Suprapubic skin (tissue), 4 donors: Measurements from ENCODE around the gene SPACA5. TPM values are rescaled to one million over a fixed set of nuclear protein-coding genes. Genes with fewer than 3 reads are reported as not detected.
"Not testable (repeated sequence)": the region's sequence is repeated elsewhere in the genome, so short reads cannot be mapped to it uniquely, and the experiment has no call there.

Experiments used
- DNase-seq, 2 donors: peaks; one replicate each; pipeline ENCODE4 v3.0.0-alpha.2; 2019; ENCODE audit warnings: low spot score in 2 of 2
- H3K27ac ChIP-seq: fragments of 200-600 bp; sonication (generic); one replicate; pipeline ENCODE4 v1.5.1; 2019
- H3K27me3 ChIP-seq: fragments of 200-600 bp; sonication (generic); one replicate; pipeline ENCODE4 v1.5.1; 2019
- H3K36me3 ChIP-seq: fragments of 200-600 bp; sonication (generic); one replicate; pipeline ENCODE4 v1.5.1; 2019
- H3K4me1 ChIP-seq: fragments of 200-600 bp; sonication (generic); one replicate; pipeline ENCODE4 v1.5.1; 2019
- H3K4me3 ChIP-seq: fragments of 200-600 bp; sonication (generic); one replicate; pipeline ENCODE4 v1.5.1; 2019; ENCODE audit warnings: mild to moderate bottlenecking
- H3K9me3 ChIP-seq: fragments of 200-600 bp; sonication (generic); one replicate; pipeline ENCODE4 v1.5.1; 2019
- CTCF ChIP-seq, 2 donors: fragments of 200-600 bp in 1 of 2; fragments of 450-650 bp in 1 of 2; sonication (generic) in 1 of 2; IDR thresholded peaks; one replicate each; pipeline ENCODE4 v1.5.1; 2016 to 2019; ENCODE audit warnings: antibody characterized with exemption in 2 of 2, mild to moderate bottlenecking in 1 of 2, moderate library complexity in 1 of 2
- EP300 ChIP-seq: sonication (generic); formaldehyde crosslinking; IDR thresholded peaks from one replicate; pipeline ENCODE4 v1.6.1; 2017; ENCODE audit warnings: antibody characterized with exemption
- POLR2A ChIP-seq, 2 donors: fragments of 450-650 bp; IDR thresholded peaks; one replicate each; pipeline ENCODE4 v1.6.1; 2017; ENCODE audit warnings: antibody characterized with exemption in 2 of 2, mild to moderate bottlenecking in 2 of 2, moderate library complexity in 2 of 2
- POLR2AphosphoS5 ChIP-seq, 3 donors: sonication (generic); formaldehyde crosslinking; IDR thresholded peaks; one replicate each; pipeline ENCODE4 v1.6.1; 2017; ENCODE audit warnings: antibody characterized with exemption in 3 of 3
- WGBS: methylation state at CpG from one replicate; pipeline ENCODE4 v1.1.5; 2018; 5-methylcytosine and 5-hydroxymethylcytosine counted together
- total RNA-seq, 4 donors: library from RNA; depleted of rRNA; stranded (reverse); fragments of >200 nt; gene quantifications; one replicate each; pipeline ENCODE4 v1.1.0, GENCODE V29; 2016

Gene SPACA5
- total RNA-seq, 4 donors from 2014 or later = not detected

GRCh38 chrX:48028091-48028490 lies 21.3 kb downstream of the SPACA5 start:
- DNase-seq = no peak
- no peak for TF ChIP-seq EP300
- TF ChIP-seq CTCF (IDR thresholded peaks at IDR 0.05) = no peak
- TF ChIP-seq POLR2AphosphoS5 (IDR thresholded peaks at IDR 0.05) = no peak
- no peak for TF ChIP-seq POLR2A (IDR thresholded peaks at IDR 0.05)
- 94% methylated on average over 7 of the region's 8 CpGs for WGBS

GRCh38 chrX:48030237-48030636 lies 23.4 kb downstream of the SPACA5 start:
- TF ChIP-seq EP300 (no peak), CTCF (IDR thresholded peaks at IDR 0.05) (no peak)
- Histone ChIP-seq H3K4me1 (peaks cover 3% of the 10 kb centered on the region), H3K4me3 (no peak overlapping the region), H3K27ac (no peak overlapping the region), H3K36me3 (no peaks in the 10 kb centered on the region), H3K9me3 (no peaks in the 10 kb centered on the region), H3K27me3 (no peaks in the 10 kb centered on the region)
- DNase-seq = no peak
- 75% methylated on average over 8 of the region's 10 CpGs for WGBS

More at GRCh38 chrX:48028091-48028490, 21.3 kb downstream of the SPACA5 start:
- H3K27ac ChIP-seq = no peak overlapping the region
- H3K36me3 ChIP-seq = no peaks in the 10 kb centered on the region
- no peak overlapping the region for H3K4me3 ChIP-seq
- peaks cover 3% of the 10 kb centered on the region for H3K4me1 ChIP-seq
- H3K9me3 ChIP-seq = no peaks in the 10 kb centered on the region
- no peaks in the 10 kb centered on the region for H3K27me3 ChIP-seq

GRCh38 chrX:48030641-48031173 lies 23.9 kb downstream of the SPACA5 start:
- H3K4me1 ChIP-seq, H3K27me3 ChIP-seq, DNase-seq, H3K36me3 ChIP-seq, H3K27ac ChIP-seq, H3K9me3 ChIP-seq, H3K4me3 ChIP-seq: not testable (repeated sequence)
- 55% methylated on average over 6 of the region's 10 CpGs for WGBS

- H3K27me3 ChIP-seq = no peaks in the 10 kb centered on the region
- no peak for TF ChIP-seq CTCF (IDR thresholded peaks at IDR 0.05)
- TF ChIP-seq EP300 = no peak
- no peak for TF ChIP-seq POLR2AphosphoS5 (IDR thresholded peaks at IDR 0.05)
- TF ChIP-seq POLR2A (IDR thresholded peaks at IDR 0.05) = no peak
- no peaks in the 10 kb centered on the region for H3K9me3 ChIP-seq
- no peak overlapping the region for H3K27ac ChIP-seq
- H3K4me1 ChIP-seq = no peaks in the 10 kb centered on the region
- WGBS = 68% methylated on average over 4 of the region's 4 CpGs
- no peak for DNase-seq
- no peaks in the 10 kb centered on the region for H3K36me3 ChIP-seq
- no peak overlapping the region for H3K4me3 ChIP-seq
Measured at GRCh38 chrX:48035891-48036290, 29.1 kb downstream of the SPACA5 start.

GRCh38 chrX:48043056-48043455 lies 36.3 kb downstream of the SPACA5 start:
- TF ChIP-seq EP300 = no peak
- no peak for TF ChIP-seq POLR2A (IDR thresholded peaks at IDR 0.05)
- TF ChIP-seq CTCF (IDR thresholded peaks at IDR 0.05) = no peak
- no peak for TF ChIP-seq POLR2AphosphoS5 (IDR thresholded peaks at IDR 0.05)
- Histone ChIP-seq H3K4me3 (no peak overlapping the region), H3K36me3 (no peaks in the 10 kb centered on the region), H3K4me1 (no peaks in the 10 kb centered on the region), H3K27me3 (no peaks in the 10 kb centered on the region), H3K27ac (no peak overlapping the region), H3K9me3 (no peaks in the 10 kb centered on the region)
- 64% methylated on average over 4 of the region's 4 CpGs for WGBS
- DNase-seq = no peak
